ENCODE data around the gene CAMK2A. TPM values are rescaled to one million over a fixed set of nuclear protein-coding genes. Genes with fewer than 3 reads are reported as not detected.

The CAMK2A gene
- total and polyA plus RNA-seq, 2 donors (not counting 3 experiments of a cell fraction or from before 2014, with no cell fraction given) = not detected

DNA sequence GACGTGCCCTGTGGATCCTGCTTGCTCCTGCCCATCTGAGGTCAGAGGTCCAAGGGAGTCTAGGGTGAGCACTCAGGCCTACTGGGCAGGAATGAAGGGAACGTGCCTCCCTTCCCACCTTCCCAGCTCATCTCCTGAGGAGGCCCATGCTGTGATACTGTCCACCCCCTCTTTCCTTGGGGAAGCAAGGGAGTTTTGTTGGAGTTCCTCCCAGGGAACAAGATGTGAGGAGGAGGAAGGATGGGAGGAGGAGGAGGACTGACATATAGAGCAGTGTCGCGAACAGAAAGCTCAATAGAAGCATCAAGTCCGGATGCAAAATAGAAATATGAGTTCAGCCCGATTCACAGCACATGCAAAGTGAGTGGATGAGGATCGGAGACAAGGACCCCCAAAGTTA is 58.7 kb downstream of the CAMK2A start:
- Histone ChIP-seq H3K27me3 (ENCODE audit: control insufficient read depth in 2 of 2, insufficient read depth in 2 of 2, low read length in 2 of 2) (peaks cover 0 to 2% of the 10 kb centered on the region in 2 experiments), H2AFZ (ENCODE audit: low read depth, low read length) (no peak overlapping the region), H3K9me3 (replicated peaks; ENCODE audit: control insufficient read depth, insufficient read depth, low read length) (no peaks in the 10 kb centered on the region), H3K27ac (ENCODE audit: insufficient read depth, low read depth, low read length) (no peak overlapping the region), H3K4me3 (replicated peaks in 1 of 3; ENCODE audit: insufficient read depth in 1 of 3, low read depth in 1 of 3, low read length in 3 of 3) (no peak overlapping the region), H3K9ac (replicated peaks; ENCODE audit: extremely low read depth, insufficient read depth, low read length) (no peak overlapping the region), H3K4me1 (ENCODE audit: control insufficient read depth, extremely low read depth, insufficient read depth, low read length) (no peaks in the 10 kb centered on the region), H3K4me2 (ENCODE audit: insufficient read depth, low read length) (no peak overlapping the region), H3K9me1 (replicated peaks; ENCODE audit: control insufficient read depth, extremely low read depth, insufficient read depth, low read length) (no peaks in the 10 kb centered on the region), H4K20me1 (replicated peaks; ENCODE audit: control insufficient read depth, extremely low read depth, insufficient read depth, low read length) (no peaks in the 10 kb centered on the region), H3K79me2 (ENCODE audit: control insufficient read depth, insufficient read depth, low read length) (no peaks in the 10 kb centered on the region), H3K36me3 (ENCODE audit: control insufficient read depth in 2 of 2, extremely low read depth in 1 of 2, insufficient read depth in 2 of 2, low read length in 2 of 2) (no peaks in the 10 kb centered on the region)
- POLR2A ChIA-PET = interaction anchor here (0.7 kb wide), 1 partner anchor 89 kb away, joined by 9 read pairs; no protein-coding TSS in a partner anchor
- TF ChIP-seq, protein P1, sequence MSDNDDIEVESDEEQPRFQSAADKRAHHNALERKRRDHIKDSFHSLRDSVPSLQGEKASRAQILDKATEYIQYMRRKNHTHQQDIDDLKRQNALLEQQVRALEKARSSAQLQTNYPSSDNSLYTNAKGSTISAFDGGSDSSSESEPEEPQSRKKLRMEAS (IDR thresholded peaks at IDR 0.05; ENCODE audit: insufficient read depth, insufficient read length) = no peak
- TF ChIP-seq EZH2 (IDR thresholded peaks at IDR 0.05; ENCODE audit: borderline replicate concordance, low read depth, low read length, severe bottlenecking) (no peak), CTCF (IDR thresholded peaks at IDR 0.05; ENCODE audit: extremely low read depth in 1 of 2, insufficient read depth in 1 of 2, low read depth in 1 of 2, low read length in 2 of 2) (no peak), GATA2 (IDR thresholded peaks at IDR 0.05; ENCODE audit: insufficient read depth, insufficient read length, low read depth, low read length) (no peak), FOS (IDR thresholded peaks at IDR 0.05; ENCODE audit: borderline replicate concordance, insufficient read depth, low read length) (no peak), MYC (IDR thresholded peaks at IDR 0.05; ENCODE audit: low read depth, low read length) (no peak), POLR2A (IDR thresholded peaks at IDR 0.05; ENCODE audit: low read depth, low read length) (no peak), POLR2AphosphoS5 (IDR thresholded peaks at IDR 0.05; ENCODE audit: insufficient read depth, low read depth, low read length) (no peak), JUN (IDR thresholded peaks at IDR 0.05; ENCODE audit: borderline replicate concordance, insufficient read depth, insufficient read length, low read depth) (no peak)
- no peak for DNase-seq (ENCODE audit: low read depth, low spot score)
- CTCF ChIA-PET = interaction anchor here (0.8 to 1.2 kb wide), 2 partner anchors 13 to 37 kb away, joined by 3 read pairs; no protein-coding TSS in a partner anchor
- FAIRE-seq = no peak
- intact Hi-C loops (cut with micrococcal nuclease) (no loop called here), dilution Hi-C loops (cut with MboI; ENCODE audit: extremely low pct_ligation_motif_present, low sequenced_read_pairs) (no loop called here)
- no TSS peak for BruUV-seq (replicated peaks)

All from endothelial cell of umbilical vein (primary cell).